Measurements from ENCODE around the gene C12orf42.

GRCh38 chr12:103455020-103455763, 40.6 kb downstream of the C12orf42 start:
- no peak for TF ChIP-seq CTCF (IDR thresholded peaks at IDR 0.05; ENCODE audit: low read depth, low read length, missing input control)
- no peak for TF ChIP-seq YY1 (IDR thresholded peaks at IDR 0.05)
- no peak for TF ChIP-seq MAX (IDR thresholded peaks at IDR 0.05)
- TF ChIP-seq GABPA (IDR thresholded peaks at IDR 0.05 in 1 of 2, conservative IDR thresholded peaks at IDR 0.05 in 1 of 2), result no peak
- no peak for TF ChIP-seq JUND (IDR thresholded peaks at IDR 0.05)
- no peak for TF ChIP-seq RXRA (IDR thresholded peaks at IDR 0.05)
- TF ChIP-seq REST (IDR thresholded peaks at IDR 0.05), result no peak
- TF ChIP-seq ATF3 (IDR thresholded peaks at IDR 0.05), result no peak
- no peak for TF ChIP-seq EGR1 (IDR thresholded peaks at IDR 0.05; ENCODE audit: low read depth in 2 of 2)

All from liver (tissue), 3 donors.